Activated CD4-positive, alpha-beta T cell treated with anti-CD3 and anti-CD28 coated beads for 24 hours (primary cell): Measurements from ENCODE around the gene PIGZ.

Source experiments
- DNase-seq, 2 donors: peaks; one replicate each; pipeline ENCODE4 v3.0.0-alpha.2; 2020; ENCODE audit warnings: low read depth in 2 of 2

Gene PIGZ

GRCh38 chr3:197001972-197002700 lies 33.5 kb upstream of the PIGZ start:
- no peak for DNase-seq

GRCh38 chr3:197001106-197001971 lies 32.7 kb upstream of the PIGZ start:
- DNase-seq: no peak

GRCh38 chr3:197000211-197000610 lies 31.6 kb upstream of the PIGZ start:
- no peak for DNase-seq

GRCh38 chr3:196998966-196999760 lies 30.5 kb upstream of the PIGZ start:
- DNase-seq: no peak

- DNase-seq: no peak
These were observed 28.7 kb upstream of the PIGZ start for GRCh38 chr3:196997311-196997710.

GRCh38 chr3:196996454-196997265 lies 28.0 kb upstream of the PIGZ start:
- no peak for DNase-seq

GRCh38 chr3:196995646-196996355 lies 27.2 kb upstream of the PIGZ start:
- no peak for DNase-seq

- no peak for DNase-seq
These were observed 26.4 kb upstream of the PIGZ start for GRCh38 chr3:196995027-196995426.

GRCh38 chr3:196994056-196994455 lies 25.4 kb upstream of the PIGZ start:
- no peak for DNase-seq

GRCh38 chr3:196992461-196993065 lies 23.9 kb upstream of the PIGZ start:
- DNase-seq: no peak

GRCh38 chr3:196991581-196992460 lies 23.2 kb upstream of the PIGZ start:
- DNase-seq: no peak

- DNase-seq: no peak
These were observed 22.0 kb upstream of the PIGZ start for GRCh38 chr3:196990601-196991007.

- DNase-seq: no peak
These were observed 21.2 kb upstream of the PIGZ start for GRCh38 chr3:196989721-196990262.

- no peak for DNase-seq
These were observed 19.8 kb upstream of the PIGZ start for GRCh38 chr3:196988241-196989029.

GRCh38 chr3:196987022-196987421 lies 18.4 kb upstream of the PIGZ start:
- DNase-seq: no peak

GRCh38 chr3:196985954-196986885 lies 17.6 kb upstream of the PIGZ start:
- no peak for DNase-seq

- no peak for DNase-seq
These were observed 16.7 kb upstream of the PIGZ start for GRCh38 chr3:196985298-196985697.
